ENCODE results near the gene LDHD.

DNA sequence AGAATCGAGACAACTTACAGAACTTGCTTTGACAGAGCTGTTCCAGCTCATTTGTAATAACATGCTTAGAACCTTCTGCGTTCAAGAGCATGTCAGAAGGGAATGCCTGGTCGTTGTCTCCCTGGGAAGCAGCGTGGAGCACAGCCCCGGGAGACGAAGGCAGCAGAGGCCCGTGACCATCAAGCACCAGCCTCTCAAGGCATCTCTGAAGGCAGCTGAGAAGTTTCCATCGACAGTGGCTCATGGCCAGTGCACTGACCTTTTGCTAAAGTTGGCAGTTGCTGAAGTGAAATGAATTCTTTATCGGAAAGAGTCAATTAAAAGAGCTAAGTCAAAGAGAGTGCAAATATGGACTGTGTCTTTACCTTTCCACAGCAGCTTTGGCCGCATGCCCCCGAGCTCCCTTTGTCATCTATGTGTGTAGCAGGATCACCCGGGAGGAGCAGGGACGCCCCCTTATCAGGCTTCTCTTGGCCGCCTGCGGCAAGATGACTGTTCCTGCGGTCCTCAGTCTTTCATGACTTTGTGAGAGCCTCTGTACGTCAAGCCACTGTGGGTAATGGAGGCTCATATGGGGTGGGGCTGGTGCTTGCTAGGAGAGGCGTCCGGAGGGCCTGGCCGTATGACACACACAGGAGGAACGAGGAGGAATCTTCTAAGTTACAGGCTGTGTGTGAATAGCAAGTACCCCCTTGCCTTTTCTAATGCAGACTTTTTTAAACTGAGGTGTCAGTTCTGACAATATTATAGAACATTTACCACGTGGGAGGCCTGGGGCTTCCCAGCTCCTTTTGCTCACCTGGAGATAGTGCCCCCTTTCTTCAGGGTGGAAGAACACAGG is 54.2 kb downstream of the LDHD start:
- no peak for TF ChIP-seq EZH2 (optimal IDR thresholded peaks at IDR 0.05; ENCODE audit: low read depth, low read length)
- TF ChIP-seq, protein P1, sequence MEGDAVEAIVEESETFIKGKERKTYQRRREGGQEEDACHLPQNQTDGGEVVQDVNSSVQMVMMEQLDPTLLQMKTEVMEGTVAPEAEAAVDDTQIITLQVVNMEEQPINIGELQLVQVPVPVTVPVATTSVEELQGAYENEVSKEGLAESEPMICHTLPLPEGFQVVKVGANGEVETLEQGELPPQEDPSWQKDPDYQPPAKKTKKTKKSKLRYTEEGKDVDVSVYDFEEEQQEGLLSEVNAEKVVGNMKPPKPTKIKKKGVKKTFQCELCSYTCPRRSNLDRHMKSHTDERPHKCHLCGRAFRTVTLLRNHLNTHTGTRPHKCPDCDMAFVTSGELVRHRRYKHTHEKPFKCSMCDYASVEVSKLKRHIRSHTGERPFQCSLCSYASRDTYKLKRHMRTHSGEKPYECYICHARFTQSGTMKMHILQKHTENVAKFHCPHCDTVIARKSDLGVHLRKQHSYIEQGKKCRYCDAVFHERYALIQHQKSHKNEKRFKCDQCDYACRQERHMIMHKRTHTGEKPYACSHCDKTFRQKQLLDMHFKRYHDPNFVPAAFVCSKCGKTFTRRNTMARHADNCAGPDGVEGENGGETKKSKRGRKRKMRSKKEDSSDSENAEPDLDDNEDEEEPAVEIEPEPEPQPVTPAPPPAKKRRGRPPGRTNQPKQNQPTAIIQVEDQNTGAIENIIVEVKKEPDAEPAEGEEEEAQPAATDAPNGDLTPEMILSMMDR (IDR thresholded peaks at IDR 0.05; ENCODE audit: low read length) = no peak

Data from MM.1S (cell line).